Loucy (cell line): ENCODE measurements around the gene PTGS2.
"Not testable (repeated sequence)": the region's sequence is repeated elsewhere in the genome, so short reads cannot be mapped to it uniquely, and the experiment has no call there.

Experiments
- H2AFZ ChIP-seq: fragments of 200-600 bp; sonication (generic); 2 replicates; pipeline ENCODE4 v1.6.0; 2016; ENCODE audit warnings: antibody characterized with exemption, mild to moderate bottlenecking, low read length, moderate library complexity
- H3F3A ChIP-seq: fragments of 200-600 bp; 2 replicates; pipeline ENCODE4 v1.6.0; 2016; ENCODE audit warnings: antibody characterized with exemption, low read depth, mild to moderate bottlenecking
- H3K27me3 ChIP-seq: fragments of 200-600 bp; sonication (generic); 2 replicates; pipeline ENCODE4 v1.6.1; 2014; ENCODE audit warnings: low read length, mild to moderate bottlenecking; ENCODE audit not compliant: insufficient read depth, poor library complexity, severe bottlenecking
- H3K36me3 ChIP-seq: fragments of 200-600 bp; sonication (generic); 2 replicates; pipeline ENCODE4 v1.6.1; 2016; ENCODE audit warnings: low read length; ENCODE audit not compliant: insufficient read depth
- H3K4me1 ChIP-seq: fragments of 200-600 bp; sonication (generic); 2 replicates; pipeline ENCODE4 v1.5.1; 2014; ENCODE audit warnings: low read length, mild to moderate bottlenecking; ENCODE audit not compliant: insufficient read depth, poor library complexity, severe bottlenecking
- H3K4me2 ChIP-seq: fragments of 200-600 bp; sonication (generic); 2 replicates; pipeline ENCODE4 v1.6.0; 2014; ENCODE audit warnings: antibody characterized with exemption, low read length, low read depth, mild to moderate bottlenecking; ENCODE audit not compliant: poor library complexity, severe bottlenecking
- H3K4me3 ChIP-seq: fragments of 200-600 bp; sonication (generic); 2 replicates; pipeline ENCODE4 v1.5.1; 2014; ENCODE audit warnings: low read length, mild to moderate bottlenecking, mixed read lengths; ENCODE audit not compliant: poor library complexity, severe bottlenecking
- H3K79me2 ChIP-seq: fragments of 200-600 bp; sonication (generic); 2 replicates; pipeline ENCODE4 v1.6.1; 2014; ENCODE audit warnings: low read length; ENCODE audit not compliant: insufficient read depth
- H3K9ac ChIP-seq: fragments of 200-600 bp; sonication (generic); 2 replicates; pipeline ENCODE4 v1.6.0; 2014; ENCODE audit warnings: mild to moderate bottlenecking, low read depth, low read length, moderate library complexity; ENCODE audit not compliant: poor library complexity, severe bottlenecking
- H3K9me2 ChIP-seq: fragments of 200-600 bp; sonication (generic); replicated peaks from 2 replicates; pipeline ENCODE4 v1.6.1; 2016; ENCODE audit warnings: low read depth, low read length, mixed read lengths
- H3K9me3 ChIP-seq: fragments of 200-600 bp; sonication (generic); 2 replicates; pipeline ENCODE4 v1.6.1; 2014; ENCODE audit warnings: mild to moderate bottlenecking, antibody characterized with exemption, low read length, low read depth; ENCODE audit not compliant: insufficient read depth
- H4K20me1 ChIP-seq: fragments of 200-600 bp; sonication (generic); 2 replicates; pipeline ENCODE4 v1.6.0; 2014; ENCODE audit warnings: antibody characterized with exemption, low read length, mild to moderate bottlenecking; ENCODE audit not compliant: insufficient read depth, poor library complexity, severe bottlenecking
- CTCF ChIP-seq: fragments of 200-600 bp; sonication (generic); conservative IDR thresholded peaks from 2 replicates; pipeline ENCODE4 v1.5.1; 2014; ENCODE audit warnings: mild to moderate bottlenecking, antibody characterized with exemption, low read length
- EZH2phosphoT487 ChIP-seq: fragments of 200-600 bp; IDR thresholded peaks from 2 replicates; pipeline ENCODE4 v1.6.1; 2018; ENCODE audit warnings: antibody characterized with exemption, mild to moderate bottlenecking, moderate library complexity, borderline replicate concordance

Gene PTGS2

GRCh38 chr1:186648613-186649012 lies 31.6 kb downstream of the PTGS2 start:
- H3K36me3 ChIP-seq, result no peaks in the 10 kb centered on the region
- H3K4me1 ChIP-seq, result no peaks in the 10 kb centered on the region
- H3K27me3 ChIP-seq, result no peaks in the 10 kb centered on the region
- no peak overlapping the region for H3K4me2 ChIP-seq
- H3K9ac ChIP-seq, result no peak overlapping the region
- no peak overlapping the region for H3K4me3 ChIP-seq
- no peaks in the 10 kb centered on the region for H3K9me2 ChIP-seq
- no peaks in the 10 kb centered on the region for H4K20me1 ChIP-seq
- H2AFZ ChIP-seq, result no peak overlapping the region
- no peak for TF ChIP-seq CTCF
- TF ChIP-seq EZH2phosphoT487, result no peak
- no peaks in the 10 kb centered on the region for H3K9me3 ChIP-seq
- no peaks in the 10 kb centered on the region for H3K79me2 ChIP-seq
- H3F3A ChIP-seq, result no peaks in the 10 kb centered on the region

GRCh38 chr1:186647985-186648384 lies 32.2 kb downstream of the PTGS2 start:
- H2AFZ ChIP-seq, H3K9me3 ChIP-seq, H3K27me3 ChIP-seq, H4K20me1 ChIP-seq, H3K4me3 ChIP-seq, H3K9ac ChIP-seq, H3K79me2 ChIP-seq, H3K4me2 ChIP-seq, H3K4me1 ChIP-seq, H3K36me3 ChIP-seq, H3F3A ChIP-seq, H3K9me2 ChIP-seq: not testable (repeated sequence)

GRCh38 chr1:186643614-186644013 lies 36.6 kb downstream of the PTGS2 start:
- H3K36me3 ChIP-seq, result no peaks in the 10 kb centered on the region
- no peak overlapping the region for H3K4me2 ChIP-seq
- H3K79me2 ChIP-seq, result no peaks in the 10 kb centered on the region
- H3F3A ChIP-seq, result no peaks in the 10 kb centered on the region
- no peaks in the 10 kb centered on the region for H3K4me1 ChIP-seq
- no peaks in the 10 kb centered on the region for H3K9me2 ChIP-seq
- H3K4me3 ChIP-seq, result no peak overlapping the region
- no peak overlapping the region for H2AFZ ChIP-seq
- no peaks in the 10 kb centered on the region for H4K20me1 ChIP-seq
- no peaks in the 10 kb centered on the region for H3K27me3 ChIP-seq
- H3K9me3 ChIP-seq, result no peaks in the 10 kb centered on the region
- no peak overlapping the region for H3K9ac ChIP-seq
- no peak for TF ChIP-seq CTCF
- no peak for TF ChIP-seq EZH2phosphoT487

GRCh38 chr1:186637567-186637966 lies 42.7 kb downstream of the PTGS2 start:
- H3K9ac ChIP-seq, H3K27me3 ChIP-seq, H3K4me2 ChIP-seq: not testable (repeated sequence)

More at GRCh38 chr1:186637567-186637966, 42.7 kb downstream of the PTGS2 start:
- not testable (repeated sequence) for H3F3A ChIP-seq, H3K9me3 ChIP-seq, H3K36me3 ChIP-seq, H4K20me1 ChIP-seq, H3K4me1 ChIP-seq, H3K9me2 ChIP-seq, H3K4me3 ChIP-seq, H3K79me2 ChIP-seq, H2AFZ ChIP-seq
